Measurements from ENCODE around the gene TP53I11. TPM values are rescaled to one million over a fixed set of nuclear protein-coding genes. Genes with fewer than 3 reads are reported as not detected.

TP53I11 gene
- total RNA-seq = 7.6 and 9.6 TPM in 2 replicates

GRCh38 chr11:44950625-44951476 is at the start of gene TP53I11:
TSS of gene TP53I11 (minus strand) at chr11:44950883. CDS start at chr11:44938335, 12,548 bp downstream.

Other genes with a start within 250 kb of the TP53I11 start
- 0.84 TPM in 1 of 2 replicates, not detected in the other for gene TSPAN18, start 223.9 kb downstream of the TP53I11 start, total RNA-seq
- 3.3 and 5.6 TPM in 2 replicates for gene PRDM11, start 195.8 kb upstream of the TP53I11 start, total RNA-seq

Data from airway epithelial cell (primary cell).